GM23248 (cell line): ENCODE data around the gene EPHA3. TPM values are rescaled to one million over a fixed set of nuclear protein-coding genes. Genes with fewer than 3 reads are reported as not detected.

Experiments
- DNase-seq: peaks from one replicate; pipeline ENCODE4 v3.0.0-alpha.2; 2015
- H2AFZ ChIP-seq: fragments of 200-600 bp; sonication (generic); 2 replicates; pipeline ENCODE4 v1.6.1; 2016; ENCODE audit warnings: antibody characterized with exemption
- H3F3A ChIP-seq: fragments of 200-600 bp; sonication (generic); 2 replicates; pipeline ENCODE4 v1.6.1; 2016; ENCODE audit warnings: mild to moderate bottlenecking, antibody characterized with exemption, mixed run types; ENCODE audit not compliant: insufficient read depth
- H3K27ac ChIP-seq: fragments of 200-600 bp; sonication (generic); 2 replicates; pipeline ENCODE4 v1.5.1; 2016; ENCODE audit warnings: mild to moderate bottlenecking
- H3K27me3 ChIP-seq: fragments of 200-600 bp; sonication (generic); replicated peaks from 2 replicates; pipeline ENCODE4 v1.6.1; 2016; ENCODE audit warnings: mild to moderate bottlenecking; ENCODE audit not compliant: insufficient read depth
- H3K36me3 ChIP-seq: fragments of 200-600 bp; sonication (generic); 2 replicates; pipeline ENCODE4 v1.6.1; 2016; ENCODE audit warnings: low read depth, mild to moderate bottlenecking
- H3K4me1 ChIP-seq: fragments of 200-600 bp; sonication (generic); 2 replicates; pipeline ENCODE4 v1.6.1; 2016; ENCODE audit warnings: mild to moderate bottlenecking; ENCODE audit not compliant: insufficient read depth
- H3K4me2 ChIP-seq: fragments of 200-600 bp; sonication (generic); one replicate; pipeline ENCODE4 v1.6.1; 2016; ENCODE audit warnings: mild to moderate bottlenecking; ENCODE audit not compliant: unreplicated experiment
- H3K4me3 ChIP-seq: fragments of 200-600 bp; sonication (generic); 2 replicates; pipeline ENCODE4 v1.5.1; 2016; ENCODE audit warnings: mild to moderate bottlenecking
- H3K79me2 ChIP-seq: fragments of 200-600 bp; sonication (generic); 2 replicates; pipeline ENCODE4 v1.6.1; 2016; ENCODE audit warnings: mild to moderate bottlenecking; ENCODE audit not compliant: insufficient read depth
- H3K9ac ChIP-seq: fragments of 200-600 bp; sonication (generic); 2 replicates; pipeline ENCODE4 v1.6.1; 2016; ENCODE audit warnings: mild to moderate bottlenecking
- H3K9me2 ChIP-seq: fragments of 200-600 bp; sonication (generic); 2 replicates; pipeline ENCODE4 v1.6.1; 2016; ENCODE audit warnings: mixed run types, mild to moderate bottlenecking, moderate library complexity; ENCODE audit not compliant: insufficient read depth
- H3K9me3 ChIP-seq: fragments of 200-600 bp; sonication (generic); one replicate; pipeline ENCODE4 v1.6.1; 2017; ENCODE audit warnings: low read depth
- H4K20me1 ChIP-seq: fragments of 200-600 bp; sonication (generic); 2 replicates; pipeline ENCODE4 v1.6.0; 2016; ENCODE audit not compliant: insufficient read depth
- EZH2 ChIP-seq: fragments of 200-600 bp; sonication (generic); IDR thresholded peaks from 2 replicates; pipeline ENCODE4 v1.6.1; 2018; ENCODE audit warnings: antibody characterized with exemption, mild to moderate bottlenecking; ENCODE audit not compliant: insufficient read depth, poor library complexity, severe bottlenecking
- EZH2phosphoT487 ChIP-seq: fragments of 200-600 bp; sonication (generic); IDR thresholded peaks from 2 replicates; pipeline ENCODE4 v1.6.1; 2018; ENCODE audit warnings: antibody characterized with exemption, moderate library complexity, mild to moderate bottlenecking, low read depth; ENCODE audit not compliant: insufficient read depth
- WGBS, 2 experiments: methylation state at CpG; one replicate each; pipeline ENCODE4 v1.1.6; 2015 to 2017; ENCODE audit warnings: low lambda C conversion rate in 2 of 2, low coverage in 1 of 2; ENCODE audit errors: missing lambda C conversion rate in 2 of 2; 5-methylcytosine and 5-hydroxymethylcytosine counted together
- in situ Hi-C: fragments of 300-500 bp; cut with MboI; formaldehyde crosslinking; loops from 2 replicates; pipeline ENCODE4 v1.15.0; 2020
- polyA plus RNA-seq: library from polyadenylated mRNA; unstranded; fragments of >200 nt; fragmentation: Nextera tagmentation; extraction: Ambion mirVana; gene quantifications from 2 replicates; pipeline ENCODE4 v1.2.1, GENCODE V29; 2016
- total RNA-seq: library from RNA; depleted of rRNA; stranded (reverse); fragments of >200 nt; shearing (Covaris generic); gene quantifications from 2 replicates; pipeline ENCODE4 v1.2.3, GENCODE V29; 2014

EPHA3 gene
- total and polyA plus RNA-seq, 2 experiments from 2014 or later = under 0.01 to 0.05 TPM

DNA sequence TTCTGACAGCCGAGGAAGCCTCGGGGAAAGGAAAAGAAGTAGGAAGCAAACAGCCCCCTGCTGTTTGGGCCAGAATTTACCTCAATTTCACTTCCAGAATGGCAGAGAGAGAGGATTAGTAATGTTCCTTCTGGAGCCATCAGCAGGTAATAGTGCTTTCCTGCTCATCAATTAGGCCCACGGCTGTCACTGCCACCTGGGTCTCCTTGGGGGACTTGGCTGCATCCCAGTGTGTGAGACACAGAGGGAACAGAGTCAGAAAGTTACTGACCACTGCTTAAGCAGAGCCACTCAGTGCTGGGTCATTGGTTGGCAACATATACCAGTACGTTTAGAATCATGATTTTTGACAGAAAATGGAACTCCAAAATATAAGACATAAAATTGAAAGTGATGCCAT lies 397.0 kb downstream of the EPHA3 start:
- Histone ChIP-seq H3K36me3 (no peaks in the 10 kb centered on the region), H3K79me2 (no peaks in the 10 kb centered on the region), H3K27me3 (no peaks in the 10 kb centered on the region), H3K9me2 (0 out of 2 replicates have a peak, but pooled peaks cover 5% of the 10 kb centered on the region), H3K4me1 (no peaks in the 10 kb centered on the region), H3F3A (no peaks in the 10 kb centered on the region), H3K9me3 (no peaks in the 10 kb centered on the region), H2AFZ (no peak overlapping the region), H4K20me1 (no peaks in the 10 kb centered on the region), H3K27ac (no peak overlapping the region), H3K9ac (no peak overlapping the region), H3K4me2 (no peak overlapping the region), H3K4me3 (no peak overlapping the region)
- in situ Hi-C loops = no loop called here
- WGBS, 2 experiments = 37 to 41% methylated on average over 4 of the region's 4 CpGs
- DNase-seq = no peak
- TF ChIP-seq EZH2phosphoT487 (no peak), EZH2 (no peak)

DNA sequence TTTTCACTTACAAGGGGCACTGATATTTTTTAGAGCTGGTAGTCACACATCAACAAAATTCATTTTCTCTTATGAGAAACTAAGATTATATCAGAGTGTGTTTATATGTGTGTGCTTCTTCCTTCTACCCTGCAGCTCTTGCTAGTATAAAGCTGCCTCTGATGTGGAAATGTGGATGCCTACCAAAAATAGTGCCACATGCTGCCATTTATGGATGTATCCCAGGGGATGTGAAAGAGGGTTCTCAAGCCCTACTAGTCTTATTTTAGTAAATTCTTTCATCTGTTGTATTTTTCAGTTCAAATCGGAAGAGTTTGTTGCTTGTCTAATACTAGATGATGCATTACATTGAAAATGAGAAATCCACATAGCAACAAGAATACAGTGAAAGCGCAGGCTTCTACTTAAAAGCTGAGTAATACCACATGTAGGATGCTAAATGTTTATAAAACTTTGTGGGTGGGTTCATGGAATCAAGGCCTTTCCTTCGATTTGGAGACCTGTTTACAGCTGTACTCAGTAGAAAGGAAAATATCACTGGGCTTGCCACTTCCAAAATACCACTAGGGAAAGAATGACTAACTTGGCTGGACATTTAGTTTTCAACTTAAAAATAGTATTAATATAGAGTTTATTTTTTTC lies 399.2 kb downstream of the EPHA3 start:
- H3K4me3 ChIP-seq = no peak overlapping the region
- H3K27me3 ChIP-seq = no peaks in the 10 kb centered on the region
- no peak for TF ChIP-seq EZH2
- TF ChIP-seq EZH2phosphoT487 = no peak
- no peaks in the 10 kb centered on the region for H3F3A ChIP-seq
- no peak overlapping the region for H3K4me2 ChIP-seq
- no peak for DNase-seq
- no peak overlapping the region for H3K9ac ChIP-seq
- in situ Hi-C loops = no loop called here
- WGBS, 2 experiments = 2 to 4% methylated on average over 3 of the region's 3 CpGs
- no peak overlapping the region for H3K27ac ChIP-seq
- H3K9me2 ChIP-seq = 0 out of 2 replicates have a peak, but pooled peaks cover 5% of the 10 kb centered on the region
- H2AFZ ChIP-seq = no peak overlapping the region
- no peaks in the 10 kb centered on the region for H3K4me1 ChIP-seq
- no peaks in the 10 kb centered on the region for H3K79me2 ChIP-seq
- no peaks in the 10 kb centered on the region for H4K20me1 ChIP-seq
- H3K36me3 ChIP-seq = no peaks in the 10 kb centered on the region
- H3K9me3 ChIP-seq = no peaks in the 10 kb centered on the region

DNA sequence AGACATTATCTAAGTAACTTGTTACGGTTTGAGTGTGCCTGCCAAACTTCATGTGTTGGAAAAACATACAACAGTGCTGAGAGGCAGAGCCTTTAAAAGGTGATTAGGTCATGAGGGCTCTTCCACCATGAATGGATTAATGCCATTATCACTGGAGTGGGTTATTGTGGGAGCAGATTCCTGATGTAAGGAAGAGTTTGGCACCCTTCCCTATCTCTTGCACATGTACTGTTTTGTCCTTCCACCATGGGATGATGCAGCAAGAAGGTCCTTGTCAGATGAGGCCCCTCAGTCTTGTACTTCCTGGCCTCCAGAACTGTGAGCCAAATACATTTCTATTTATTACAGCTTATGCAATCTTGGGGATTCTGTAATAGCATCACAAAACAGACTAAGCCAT lies 413.9 kb downstream of the EPHA3 start:
- no peaks in the 10 kb centered on the region; the same call in 1 of the 2 replicates for H3K27me3 ChIP-seq
- no peaks in the 10 kb centered on the region for H3K4me1 ChIP-seq
- H3K9me3 ChIP-seq = no peaks in the 10 kb centered on the region
- WGBS, 2 experiments = 7 to 9% methylated on average over 1 of the region's 1 CpG
- H3K36me3 ChIP-seq = no peaks in the 10 kb centered on the region
- H3K4me2 ChIP-seq = no peak overlapping the region
- no peaks in the 10 kb centered on the region for H3K9me2 ChIP-seq
- in situ Hi-C loops = no loop called here
- H3K79me2 ChIP-seq = no peaks in the 10 kb centered on the region
- DNase-seq = no peak
- H3K27ac ChIP-seq = no peak overlapping the region
- H3K4me3 ChIP-seq = no peak overlapping the region
- no peak overlapping the region for H2AFZ ChIP-seq
- H4K20me1 ChIP-seq = no peaks in the 10 kb centered on the region
- TF ChIP-seq EZH2 = no peak
- TF ChIP-seq EZH2phosphoT487 = no peak
- no peaks in the 10 kb centered on the region for H3F3A ChIP-seq
- H3K9ac ChIP-seq = no peak overlapping the region

DNA sequence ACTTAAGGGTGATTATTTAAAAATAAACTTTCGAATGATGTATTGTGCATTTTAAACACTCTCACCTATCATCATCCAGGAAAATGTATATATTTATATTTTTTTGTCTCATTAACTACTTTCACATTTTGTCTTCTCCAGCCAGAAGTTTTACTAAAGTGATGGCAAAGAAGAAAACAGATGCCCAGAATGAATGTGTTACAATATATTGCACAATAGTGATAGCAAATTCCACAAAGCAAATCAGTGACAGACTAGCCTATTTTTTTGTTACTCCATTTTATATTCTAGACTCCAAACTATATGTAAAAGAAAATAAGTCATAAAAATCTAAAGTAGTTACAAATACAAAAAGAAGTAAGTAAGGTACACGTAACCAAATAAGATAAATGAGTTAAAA lies 414.7 kb downstream of the EPHA3 start:
- H3K9me2 ChIP-seq = no peaks in the 10 kb centered on the region
- WGBS, 2 experiments = 37 to 42% methylated on average over 2 of the region's 2 CpGs
- no peaks in the 10 kb centered on the region for H3K79me2 ChIP-seq
- no peaks in the 10 kb centered on the region; the same call in 1 of the 2 replicates for H3K27me3 ChIP-seq
- H2AFZ ChIP-seq = no peak overlapping the region
- H3K4me1 ChIP-seq = no peaks in the 10 kb centered on the region
- no peak for DNase-seq
- no peaks in the 10 kb centered on the region for H3F3A ChIP-seq
- no peak overlapping the region for H3K4me3 ChIP-seq
- H3K9me3 ChIP-seq = no peaks in the 10 kb centered on the region
- TF ChIP-seq EZH2 (no peak), EZH2phosphoT487 (no peak)
- H3K36me3 ChIP-seq = no peaks in the 10 kb centered on the region
- H4K20me1 ChIP-seq = no peaks in the 10 kb centered on the region
- H3K9ac ChIP-seq = no peak overlapping the region
- in situ Hi-C loops = no loop called here
- H3K27ac ChIP-seq = no peak overlapping the region
- H3K4me2 ChIP-seq = no peak overlapping the region
